ENCODE results near the gene TTC7B. TPM values are rescaled to one million over a fixed set of nuclear protein-coding genes. Genes with fewer than 3 reads are reported as not detected.
"Not testable (repeated sequence)": the region's sequence is repeated elsewhere in the genome, so short reads cannot be mapped to it uniquely, and the experiment has no call there.

The TTC7B gene
- total RNA-seq, 4 donors from 2014 or later, result 35.0 to 78.7 (median 36.8) TPM

- DNase-seq (peak; percentile 90 to 94), ATAC-seq (peak; percentile 98 to 99)
- intact Hi-C loops (cut with DNase I; ENCODE audit: low total_unique reads), result loop anchor here (5.0 to 10.0 kb wide), 2 partner anchors 237 to 526 kb away; partner anchors contain the start of gene RPS6KA5
Observed at GRCh38 chr14:90827919-90828610, 11.8 kb upstream of the TTC7B start.

DNA sequence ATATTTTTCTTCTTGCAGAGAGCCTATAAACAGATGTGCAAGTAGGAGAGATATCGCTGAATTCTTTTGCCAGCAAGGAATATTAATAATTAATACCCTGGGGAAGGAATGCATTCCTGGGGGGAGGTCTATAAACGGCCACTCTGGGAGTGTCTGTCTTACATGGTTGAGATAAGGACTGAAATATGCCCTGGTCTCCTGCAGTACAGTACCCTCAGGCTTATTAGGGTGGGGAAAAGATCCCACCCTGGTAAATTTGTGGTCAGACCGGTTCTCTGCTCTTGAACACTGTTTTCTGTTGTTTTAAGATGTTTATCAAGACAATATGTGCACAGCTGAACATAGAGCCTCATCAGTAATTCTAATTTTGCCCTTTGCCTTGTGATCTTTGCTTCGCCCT, 7.3 kb upstream of the TTC7B start:
- H3K4me3 ChIP-seq, H3K27me3 ChIP-seq, ATAC-seq, H3K9me3 ChIP-seq, H3K4me1 ChIP-seq, DNase-seq, H3K36me3 ChIP-seq, H3K27ac ChIP-seq: not testable (repeated sequence)
- in situ Hi-C loops (cut with MboI; ENCODE audit: low sequenced_read_pairs in 4 of 4), result loop anchor here in 1 of 4 donors (25.0 kb wide), 1 partner anchor 836 kb away; no protein-coding TSS in a partner anchor
- intact Hi-C loops (cut with DNase I; ENCODE audit: low total_unique reads), result loop anchor here (10.0 kb wide), 1 partner anchor 241 kb away; the partner anchor contains the start of gene RPS6KA5

More at GRCh38 chr14:90827919-90828610, 11.8 kb upstream of the TTC7B start:
- H3K4me3 ChIP-seq, result peak overlapping the region; percentile 45 to 72 (median 57)
- in situ Hi-C loops (cut with MboI; ENCODE audit: low sequenced_read_pairs in 4 of 4), result no loop called here
- peak overlapping the region; percentile 75 to 89 (median 83) for H3K27ac ChIP-seq
- H3K36me3 ChIP-seq, result no peaks in the 10 kb centered on the region
- H3K9me3 ChIP-seq, result no peaks in the 10 kb centered on the region
- TF ChIP-seq POLR2A (IDR thresholded peaks at IDR 0.05) (peak; percentile 55 to 77), CTCF (IDR thresholded peaks at IDR 0.05 in 4 of 5, conservative IDR thresholded peaks at IDR 0.05 in 1 of 5) (no peak)
- peaks cover 12 to 14% of the 10 kb centered on the region in 2 donors for H3K4me1 ChIP-seq
- no peaks in the 10 kb centered on the region for H3K27me3 ChIP-seq

DNA sequence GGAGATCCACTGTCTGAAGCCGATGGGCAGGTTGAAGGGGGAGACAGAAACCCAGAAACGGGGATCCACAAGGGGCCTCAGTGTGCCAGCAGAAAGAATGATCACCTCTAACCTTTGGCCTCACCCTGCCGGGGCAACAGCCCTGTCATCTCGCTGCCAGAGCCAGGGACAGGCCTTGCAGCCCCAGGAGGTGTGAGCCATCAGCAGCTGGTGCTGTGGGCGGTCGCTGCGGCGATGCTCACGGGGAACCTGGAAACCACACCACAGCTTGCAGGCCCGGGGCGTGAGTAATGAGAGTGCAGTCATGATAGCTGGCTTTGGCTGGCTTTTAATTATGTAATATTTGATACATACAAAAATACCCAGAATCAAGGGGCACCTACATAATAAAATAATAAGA, 4.7 kb upstream of the TTC7B start:
- Histone ChIP-seq H3K4me3 (no peak overlapping the region), H3K4me1 (peaks cover 0 to 4% of the 10 kb centered on the region in 2 donors), H3K9me3 (no peaks in the 10 kb centered on the region), H3K36me3 (no peaks in the 10 kb centered on the region), H3K27me3 (no peaks in the 10 kb centered on the region), H3K27ac (no peak overlapping the region)
- ATAC-seq, result no peak
- no peak for DNase-seq
- no peak for TF ChIP-seq POLR2A (IDR thresholded peaks at IDR 0.05)
- TF ChIP-seq CTCF (IDR thresholded peaks at IDR 0.05 in 4 of 5, conservative IDR thresholded peaks at IDR 0.05 in 1 of 5), result no peak
- intact Hi-C loops (cut with DNase I; ENCODE audit: low total_unique reads), result loop anchor here (10.0 kb wide), 1 partner anchor 244 kb away; the partner anchor contains the start of gene RPS6KA5
- in situ Hi-C loops (cut with MboI; ENCODE audit: low sequenced_read_pairs in 4 of 4), result loop anchor here in 1 of 4 donors (25.0 kb wide), 1 partner anchor 834 kb away; no protein-coding TSS in a partner anchor

- ATAC-seq (no peak), DNase-seq (no peak)
- Histone ChIP-seq H3K36me3 (no peaks in the 10 kb centered on the region), H3K27me3 (no peaks in the 10 kb centered on the region), H3K4me1 (peaks cover 7 to 11% of the 10 kb centered on the region in 2 donors), H3K4me3 (no peak overlapping the region), H3K27ac (no peak overlapping the region), H3K9me3 (no peaks in the 10 kb centered on the region)
- in situ Hi-C loops (cut with MboI; ENCODE audit: low sequenced_read_pairs in 4 of 4), result loop anchor here in 1 of 4 donors (25.0 kb wide), 1 partner anchor 833 kb away; no protein-coding TSS in a partner anchor
- intact Hi-C loops (cut with DNase I; ENCODE audit: low total_unique reads), result loop anchor here (5.0 to 10.0 kb wide), 3 partner anchors 63 to 438 kb away; partner anchors contain the start of gene RPS6KA5
- no peak for TF ChIP-seq CTCF (IDR thresholded peaks at IDR 0.05 in 4 of 5, conservative IDR thresholded peaks at IDR 0.05 in 1 of 5)
- TF ChIP-seq POLR2A (IDR thresholded peaks at IDR 0.05), result no peak
Observed at GRCh38 chr14:90819734-90820393, 3.6 kb upstream of the TTC7B start.

- intact Hi-C loops (cut with DNase I; ENCODE audit: low total_unique reads), result loop anchor here (5.0 kb wide), 2 partner anchors 61 to 436 kb away; no protein-coding TSS in a partner anchor
- ATAC-seq (no peak), DNase-seq (no peak)
- Histone ChIP-seq H3K4me1 (peaks cover 17% of the 10 kb centered on the region in 2 donors), H3K36me3 (no peaks in the 10 kb centered on the region), H3K9me3 (no peaks in the 10 kb centered on the region), H3K27ac (no peak overlapping the region), H3K27me3 (no peaks in the 10 kb centered on the region), H3K4me3 (no peak overlapping the region)
- TF ChIP-seq CTCF (IDR thresholded peaks at IDR 0.05 in 4 of 5, conservative IDR thresholded peaks at IDR 0.05 in 1 of 5) (no peak), POLR2A (IDR thresholded peaks at IDR 0.05) (no peak)
- in situ Hi-C loops (cut with MboI; ENCODE audit: low sequenced_read_pairs in 4 of 4), result loop anchor here in 1 of 4 donors (25.0 kb wide), 1 partner anchor 831 kb away; no protein-coding TSS in a partner anchor
Observed at GRCh38 chr14:90818715-90819114, 2.5 kb upstream of the TTC7B start.

All from gastrocnemius medialis (tissue), 4 donors.